Mesenchymal stem cell (in vitro differentiated cells and primary cell): Measurements from ENCODE around the gene SORBS1.
A peak's percentile ranks its signal among the peaks of the same experiment; 100 is the strongest.

Source experiments
- DNase-seq: peaks from one replicate; pipeline ENCODE4 v3.0.0-alpha.2; 2013
- H2AFZ ChIP-seq: one replicate; pipeline ENCODE4 v1.6.1; 2013; ENCODE audit warnings: low read depth, mild to moderate bottlenecking, control low read depth, inconsistent platforms, low read length, moderate library complexity
- H2AK5ac ChIP-seq: 2 replicates; pipeline ENCODE4 v1.6.1; 2013; ENCODE audit warnings: low read length, moderate library complexity, mild to moderate bottlenecking, inconsistent platforms; ENCODE audit not compliant: severe bottlenecking
- H2BK120ac ChIP-seq: one replicate; pipeline ENCODE4 v1.6.1; 2013; ENCODE audit warnings: low read depth, mild to moderate bottlenecking, inconsistent platforms, low read length, moderate library complexity
- H2BK12ac ChIP-seq, 2 experiments: one replicate each; pipeline ENCODE4 v1.6.1; 2013; ENCODE audit warnings: inconsistent platforms in 2 of 2, low read length in 2 of 2, mild to moderate bottlenecking in 2 of 2, moderate library complexity in 2 of 2, control low read depth in 1 of 2
- H2BK15ac ChIP-seq: one replicate; pipeline ENCODE4 v1.6.1; 2013; ENCODE audit warnings: mild to moderate bottlenecking, low read depth, inconsistent platforms; ENCODE audit not compliant: poor library complexity, severe bottlenecking
- H2BK5ac ChIP-seq: 2 replicates; pipeline ENCODE4 v1.6.1; 2013; ENCODE audit warnings: low read depth, mild to moderate bottlenecking, low read length, control low read depth, inconsistent platforms; ENCODE audit not compliant: poor library complexity, severe bottlenecking
- H3K14ac ChIP-seq, 2 experiments: one replicate each; pipeline ENCODE4 v1.6.1; 2013; ENCODE audit warnings: inconsistent platforms in 2 of 2, low read length in 2 of 2, control low read depth in 1 of 2, mild to moderate bottlenecking in 1 of 2, moderate library complexity in 1 of 2
- H3K18ac ChIP-seq, 2 experiments: one replicate each; pipeline ENCODE4 v1.6.1; 2013; ENCODE audit warnings: inconsistent platforms in 2 of 2, low read length in 2 of 2, control low read depth in 1 of 2, low read depth in 1 of 2, mild to moderate bottlenecking in 1 of 2
- H3K23ac ChIP-seq, 2 experiments: one replicate each; pipeline ENCODE4 v1.6.1; 2013; ENCODE audit warnings: inconsistent platforms in 2 of 2, low read length in 2 of 2, mild to moderate bottlenecking in 2 of 2, moderate library complexity in 2 of 2, control low read depth in 1 of 2
- H3K27ac ChIP-seq: 2 replicates; pipeline ENCODE4 v1.5.1; 2013; ENCODE audit warnings: mild to moderate bottlenecking, moderate library complexity, low read length, control low read depth, inconsistent platforms; ENCODE audit not compliant: poor library complexity, severe bottlenecking
- H3K27me3 ChIP-seq, 2 experiments: 2 replicates each; pipeline versions ENCODE4 v1.6.1 to v1.7.0; 2013; ENCODE audit warnings: low read length in 2 of 2, mild to moderate bottlenecking in 2 of 2, moderate library complexity in 2 of 2, control low read depth in 1 of 2, inconsistent platforms in 1 of 2; ENCODE audit not compliant: control insufficient read depth in 1 of 2, insufficient read depth in 1 of 2
- H3K36me3 ChIP-seq, 2 experiments: 2 replicates each; pipeline versions ENCODE4 v1.6.1 to v1.7.0; 2013; ENCODE audit warnings: low read length in 2 of 2, control low read depth in 1 of 2, inconsistent platforms in 1 of 2, low read depth in 1 of 2, mild to moderate bottlenecking in 1 of 2; ENCODE audit not compliant: insufficient read depth in 2 of 2, control insufficient read depth in 1 of 2
- H3K4ac ChIP-seq, 2 experiments: one replicate each; pipeline ENCODE4 v1.6.1; 2013; ENCODE audit warnings: inconsistent platforms in 2 of 2, low read length in 2 of 2, mild to moderate bottlenecking in 2 of 2, moderate library complexity in 2 of 2, control low read depth in 1 of 2, low read depth in 1 of 2
- H3K4me1 ChIP-seq: 2 replicates; pipeline ENCODE4 v1.6.1; 2013; ENCODE audit warnings: low read depth, low read length, control low read depth; ENCODE audit not compliant: control insufficient read depth, insufficient read depth
- H3K4me2 ChIP-seq: 2 replicates; pipeline ENCODE4 v1.6.1; 2013; ENCODE audit warnings: low read length, mild to moderate bottlenecking, inconsistent platforms; ENCODE audit not compliant: poor library complexity, severe bottlenecking
- H3K4me3 ChIP-seq, 2 experiments: 2 replicates each; pipeline versions ENCODE4 v1.5.1 to v1.7.0; 2013; ENCODE audit warnings: low read length in 2 of 2, mild to moderate bottlenecking in 2 of 2, control low read depth in 1 of 2, low read depth in 1 of 2; ENCODE audit not compliant: insufficient read depth in 1 of 2
- H3K79me1 ChIP-seq: replicated peaks from 2 replicates; pipeline ENCODE4 v1.6.1; 2013; ENCODE audit warnings: mild to moderate bottlenecking, control low read depth, low read length, inconsistent platforms; ENCODE audit not compliant: poor library complexity, severe bottlenecking
- H3K9ac ChIP-seq: 2 replicates; pipeline ENCODE4 v1.7.0; 2013; ENCODE audit warnings: mild to moderate bottlenecking, low read length, moderate library complexity
- H3K9me3 ChIP-seq: 2 replicates; pipeline ENCODE4 v1.7.0; 2013; ENCODE audit warnings: mild to moderate bottlenecking, low read length; ENCODE audit not compliant: control insufficient read depth
- H4K8ac ChIP-seq: one replicate; pipeline ENCODE4 v1.6.1; 2013; ENCODE audit warnings: inconsistent platforms, mild to moderate bottlenecking, low read length, moderate library complexity
- H4K91ac ChIP-seq: one replicate; pipeline ENCODE4 v1.6.1; 2013; ENCODE audit warnings: mild to moderate bottlenecking, low read length, inconsistent platforms
- WGBS: methylation state at CpG from one replicate; pipeline ENCODE4 v1.1.7; 2013; ENCODE audit warnings: mixed read lengths; 5-methylcytosine and 5-hydroxymethylcytosine counted together

SORBS1 gene

GRCh38 chr10:95476469-95477174, 84.5 kb downstream of the SORBS1 start:
- no peak overlapping the region for H2BK120ac ChIP-seq
- no peak overlapping the region for H2BK15ac ChIP-seq
- H3K36me3 ChIP-seq = no peaks in the 10 kb centered on the region
- no peaks in the 10 kb centered on the region for H3K4me1 ChIP-seq
- H3K23ac ChIP-seq = no peak overlapping the region
- no peak overlapping the region for H3K14ac ChIP-seq
- H2AFZ ChIP-seq = no peak overlapping the region
- H3K18ac ChIP-seq = no peak overlapping the region
- no peak overlapping the region for H3K9ac ChIP-seq
- 90% methylated on average over 4 of the region's 5 CpGs for whole genome bisulfite sequencing
- no peaks in the 10 kb centered on the region for H3K9me3 ChIP-seq
- no peak overlapping the region for H3K27ac ChIP-seq
- H3K4ac ChIP-seq = no peak overlapping the region
- no peaks in the 10 kb centered on the region for H3K79me1 ChIP-seq
- no peak overlapping the region for H3K4me3 ChIP-seq
- no peak overlapping the region for H2BK12ac ChIP-seq
- no peak overlapping the region for H4K91ac ChIP-seq
- H3K27me3 ChIP-seq = no peaks in the 10 kb centered on the region
- no peak overlapping the region for H2AK5ac ChIP-seq
- no peak overlapping the region for H4K8ac ChIP-seq
- no peak for DNase-seq
- H3K4me2 ChIP-seq = no peak overlapping the region
- H2BK5ac ChIP-seq = no peak overlapping the region

- Histone ChIP-seq H3K4me3 (no peak overlapping the region), H3K27ac (no peak overlapping the region), H3K4ac (no peak overlapping the region), H3K4me2 (no peak overlapping the region), H4K91ac (no peak overlapping the region), H2BK15ac (no peak overlapping the region), H2AK5ac (no peak overlapping the region), H4K8ac (no peak overlapping the region), H3K14ac (no peak overlapping the region), H3K79me1 (no peaks in the 10 kb centered on the region), H3K36me3 (no peaks in the 10 kb centered on the region), H3K23ac (no peak overlapping the region), H3K4me1 (no peaks in the 10 kb centered on the region), H2AFZ (no peak overlapping the region), H2BK120ac (no peak overlapping the region), H3K18ac (no peak overlapping the region), H2BK5ac (no peak overlapping the region), H3K27me3 (no peaks in the 10 kb centered on the region), H2BK12ac (no peak overlapping the region), H3K9me3 (no peaks in the 10 kb centered on the region), H3K9ac (no peak overlapping the region)
- WGBS = 68% methylated on average over 8 of the region's 8 CpGs
- no peak for DNase-seq
These were observed 85.2 kb downstream of the SORBS1 start for GRCh38 chr10:95475827-95476468.

DNA sequence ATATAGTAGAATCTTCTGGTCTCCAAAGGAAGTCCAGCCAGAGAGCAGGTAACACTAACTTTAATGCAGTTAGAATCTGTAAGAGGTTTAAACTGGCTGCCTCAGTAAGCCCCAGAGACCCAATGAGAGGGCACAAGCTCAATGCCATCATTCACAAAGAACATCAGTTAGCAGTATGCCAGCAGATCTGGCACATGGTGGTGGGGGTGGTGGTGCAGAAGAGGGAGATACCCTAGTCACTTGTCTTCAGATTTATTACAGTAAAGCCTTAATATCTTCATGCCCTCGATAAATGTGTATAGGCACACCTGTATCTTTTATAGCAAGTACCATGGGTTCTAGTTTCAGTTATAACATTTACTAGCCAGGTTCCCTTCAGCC, 86.2 kb downstream of the SORBS1 start:
- H4K8ac ChIP-seq = no peak overlapping the region
- H3K36me3 ChIP-seq = no peaks in the 10 kb centered on the region
- no peak overlapping the region for H3K4me2 ChIP-seq
- H3K4me1 ChIP-seq = no peaks in the 10 kb centered on the region
- no peaks in the 10 kb centered on the region for H3K27me3 ChIP-seq
- no peak overlapping the region for H3K14ac ChIP-seq
- H2BK5ac ChIP-seq = no peak overlapping the region
- no peak overlapping the region for H2BK120ac ChIP-seq
- DNase-seq = no peak
- no peak overlapping the region for H3K9ac ChIP-seq
- no peak overlapping the region for H2BK15ac ChIP-seq
- H2BK12ac ChIP-seq = no peak overlapping the region
- no peak overlapping the region for H3K18ac ChIP-seq
- no peaks in the 10 kb centered on the region for H3K9me3 ChIP-seq
- 100% methylated on average over 1 of the region's 1 CpG for WGBS
- no peak overlapping the region for H3K4ac ChIP-seq
- no peak overlapping the region for H2AFZ ChIP-seq
- no peak overlapping the region for H3K4me3 ChIP-seq
- H3K23ac ChIP-seq = no peak overlapping the region
- H3K79me1 ChIP-seq = no peaks in the 10 kb centered on the region
- no peak overlapping the region for H4K91ac ChIP-seq
- H3K27ac ChIP-seq = no peak overlapping the region
- no peak overlapping the region for H2AK5ac ChIP-seq

DNA sequence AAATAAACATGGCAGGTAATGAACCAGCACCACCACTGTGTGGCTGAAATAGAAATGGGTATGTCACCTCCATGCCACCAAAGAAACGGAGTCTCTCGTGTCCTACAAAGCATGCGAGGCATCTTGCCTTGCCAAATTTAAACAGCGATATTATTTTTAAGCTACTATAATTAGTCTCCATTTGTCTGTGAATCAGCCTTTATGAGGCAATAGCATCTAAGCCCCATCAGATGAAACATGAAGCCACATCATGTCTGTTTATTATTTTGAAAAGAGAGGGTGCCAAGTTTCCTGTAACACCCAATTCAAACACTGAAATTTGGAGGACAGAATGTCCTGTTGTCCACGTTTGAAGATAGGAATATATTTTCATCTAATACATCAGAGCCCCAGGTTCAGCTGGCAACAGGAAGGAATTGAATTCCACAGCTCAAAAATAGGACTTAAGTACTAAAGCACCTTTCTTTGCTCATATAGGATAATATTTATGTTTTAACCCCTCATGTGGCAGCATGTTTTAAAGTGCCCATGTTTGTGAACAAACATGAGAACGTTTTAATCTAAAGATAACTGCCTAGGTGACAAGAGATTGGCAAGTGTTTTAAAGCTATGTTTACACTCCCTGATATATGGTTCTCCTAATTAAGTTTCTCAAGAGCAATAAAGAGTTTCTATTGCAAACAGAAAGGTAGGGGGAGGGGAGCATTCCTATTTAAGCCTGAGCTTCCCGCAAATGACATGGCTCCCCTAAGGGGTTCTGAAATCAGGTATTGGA, 86.8 kb downstream of the SORBS1 start:
- Histone ChIP-seq H3K9me3 (no peaks in the 10 kb centered on the region), H2AFZ (no peak overlapping the region), H2BK120ac (no peak overlapping the region), H3K27ac (no peak overlapping the region), H3K4ac (no peak overlapping the region), H3K18ac (no peak overlapping the region), H3K36me3 (no peaks in the 10 kb centered on the region), H2BK5ac (no peak overlapping the region), H3K14ac (no peak overlapping the region), H3K4me1 (no peaks in the 10 kb centered on the region), H4K8ac (no peak overlapping the region), H3K4me3 (peak overlapping the region in 1 of 2 experiments; percentile 62), H4K91ac (no peak overlapping the region), H2AK5ac (no peak overlapping the region), H2BK15ac (no peak overlapping the region), H3K27me3 (no peaks in the 10 kb centered on the region), H3K4me2 (no peak overlapping the region), H3K79me1 (no peaks in the 10 kb centered on the region), H3K9ac (peak overlapping the region; percentile 75), H3K23ac (no peak overlapping the region), H2BK12ac (no peak overlapping the region)
- 71% methylated on average over 6 of the region's 7 CpGs for WGBS
- DNase-seq = no peak
